ENCODE measurements around the gene UNC5A. TPM values are rescaled to one million over a fixed set of nuclear protein-coding genes. Genes with fewer than 3 reads are reported as not detected.

UNC5A gene
- total and polyA plus RNA-seq, 9 of the 15 experiments (the other 6 are each of a cell fraction or from before 2014, with no cell fraction given) = not detected

GRCh38 chr5:176787676-176788075, 22.7 kb upstream of the UNC5A start (continued):
- no peak for TF ChIP-seq ZBTB1 (CRISPR knock-in tag; IDR thresholded peaks at IDR 0.05; ENCODE audit: borderline replicate concordance, low read depth)
- no peak for TF ChIP-seq XRCC5 (IDR thresholded peaks at IDR 0.05; ENCODE audit: low read depth, low read length)
- TF ChIP-seq MAFG (tag; conservative IDR thresholded peaks at IDR 0.05) = peak; percentile 33; the same call in 1 of the 2 replicates
- TF ChIP-seq SREBF1 (IDR thresholded peaks at IDR 0.05; ENCODE audit: borderline replicate concordance, low read depth, low read length) = no peak
- no peak for TF ChIP-seq FOXM1 (IDR thresholded peaks at IDR 0.05; ENCODE audit: low read depth)
- no peak for TF ChIP-seq FOXM1 (CRISPR knock-in tag; IDR thresholded peaks at IDR 0.05; ENCODE audit: low read depth)
- TF ChIP-seq ZNF217 (CRISPR knock-in tag; IDR thresholded peaks at IDR 0.05) = no peak
- TF ChIP-seq BRD9 (IDR thresholded peaks at IDR 0.05; ENCODE audit: low read depth, partially characterized antibody) = no peak
- TF ChIP-seq ZNF699 (CRISPR knock-in tag; IDR thresholded peaks at IDR 0.05; ENCODE audit: insufficient replicate concordance) = no peak
- no peak for TF ChIP-seq MECOM (CRISPR knock-in tag; IDR thresholded peaks at IDR 0.05)
- TF ChIP-seq BRF2 (IDR thresholded peaks at IDR 0.05; ENCODE audit: borderline replicate concordance, insufficient read depth, insufficient read length) = no peak
- TF ChIP-seq IFI16 (CRISPR knock-in tag; IDR thresholded peaks at IDR 0.05) = no peak
- no peak for TF ChIP-seq ZFP1 (CRISPR knock-in tag; IDR thresholded peaks at IDR 0.05)
- no peak for TF ChIP-seq SAFB2 (IDR thresholded peaks at IDR 0.05; ENCODE audit: borderline replicate concordance, low read depth, low read length, severe bottlenecking)
- TF ChIP-seq ASH1L (IDR thresholded peaks at IDR 0.05; ENCODE audit: borderline replicate concordance, low read depth, partially characterized antibody) = peak; percentile 72
- no peak for TF ChIP-seq NFE2L1 (tag; IDR thresholded peaks at IDR 0.05; ENCODE audit: borderline replicate concordance, low read depth)
- TF ChIP-seq ZBTB43 (CRISPR knock-in tag; IDR thresholded peaks at IDR 0.05) = no peak
- TF ChIP-seq, protein P1, sequence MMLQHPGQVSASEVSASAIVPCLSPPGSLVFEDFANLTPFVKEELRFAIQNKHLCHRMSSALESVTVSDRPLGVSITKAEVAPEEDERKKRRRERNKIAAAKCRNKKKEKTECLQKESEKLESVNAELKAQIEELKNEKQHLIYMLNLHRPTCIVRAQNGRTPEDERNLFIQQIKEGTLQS (IDR thresholded peaks at IDR 0.05) = no peak
- TF ChIP-seq, protein P1 (CRISPR knock-in tag; conservative IDR thresholded peaks at IDR 0.05) = no peak
- TF ChIP-seq CGGBP1 (CRISPR knock-in tag; IDR thresholded peaks at IDR 0.05) = no peak
- TF ChIP-seq HNRNPK (IDR thresholded peaks at IDR 0.05; ENCODE audit: low read depth, low read length, poor library complexity, severe bottlenecking) = no peak
- TF ChIP-seq CSDE1 (IDR thresholded peaks at IDR 0.05) = no peak
- no peak for TF ChIP-seq ZNF212 (CRISPR knock-in tag; IDR thresholded peaks at IDR 0.05)
- peak; percentile 66; the same call in 1 of the 2 replicates for TF ChIP-seq MBD2 (IDR thresholded peaks at IDR 0.05; ENCODE audit: borderline replicate concordance, low read depth)
- TF ChIP-seq ZNF79 (CRISPR knock-in tag; IDR thresholded peaks at IDR 0.05; ENCODE audit: low read depth) = no peak
- no peak for TF ChIP-seq ZNF764 (CRISPR knock-in tag; IDR thresholded peaks at IDR 0.05; ENCODE audit: low read depth)
